Upper lobe of right lung (tissue), 1 donor: ENCODE results near the gene ADAMTS16. TPM values are rescaled to one million over a fixed set of nuclear protein-coding genes. Genes with fewer than 3 reads are reported as not detected.

ENCODE experiments used
- ATAC-seq: fragments of 200-7000 bp; cut with Tn5 transposase; one replicate; pipeline ENCODE4 v1.9.1; 2020; ENCODE audit warnings: mild to moderate bottlenecking, moderate library complexity
- DNase-seq: peaks from one replicate; pipeline ENCODE4 v3.0.0-alpha.2; 2020
- H3K27ac ChIP-seq: fragments of 200-600 bp; one replicate; pipeline ENCODE4 v1.8.0; 2022
- H3K27me3 ChIP-seq: fragments of 200-600 bp; one replicate; pipeline ENCODE4 v1.8.0; 2022; ENCODE audit warnings: mild to moderate bottlenecking
- H3K36me3 ChIP-seq: fragments of 200-600 bp; one replicate; pipeline ENCODE4 v1.8.0; 2022
- H3K4me1 ChIP-seq: fragments of 200-600 bp; one replicate; pipeline ENCODE4 v1.8.0; 2022
- H3K4me3 ChIP-seq: fragments of 200-600 bp; one replicate; pipeline ENCODE4 v1.8.0; 2022; ENCODE audit warnings: mild to moderate bottlenecking
- H3K9me3 ChIP-seq: fragments of 200-600 bp; one replicate; pipeline ENCODE4 v1.8.0; 2022
- intact Hi-C: fragments of 100-400 bp; cut with DNase I; formaldehyde crosslinking; loops from one replicate; pipeline ENCODE4 v1.11.0; 2022
- total RNA-seq: library from RNA; stranded (reverse); fragmentation: NEBNext Ultra II Directional; extraction: Animal tissue kit (Norgen Biotek cat#: 25700); gene quantifications from one replicate; pipeline ENCODE4 v1.2.1, GENCODE V29; 2021
- TF ChIP-seq, protein P1 (sequence below): fragments of 200-600 bp; IDR thresholded peaks from one replicate; pipeline ENCODE4 v1.8.0; 2022; ENCODE audit warnings: antibody characterized with exemption
- donor health status: DM: no; HTN: yes; CAD: no; lungs with severe emphysema.

The ADAMTS16 gene
- total RNA-seq, 1 donor from 2014 or later, result 0.26 TPM

GRCh38 chr5:5360363-5360940 is 220.3 kb downstream of the ADAMTS16 start:
- no peaks in the 10 kb centered on the region for H3K4me1 ChIP-seq
- no peak overlapping the region for H3K27ac ChIP-seq
- ATAC-seq, result no peak
- intact Hi-C loops, result no loop called here
- no peaks in the 10 kb centered on the region for H3K36me3 ChIP-seq
- no peaks in the 10 kb centered on the region for H3K9me3 ChIP-seq
- no peak overlapping the region for H3K4me3 ChIP-seq
- H3K27me3 ChIP-seq, result no peaks in the 10 kb centered on the region
- TF ChIP-seq, protein P1, sequence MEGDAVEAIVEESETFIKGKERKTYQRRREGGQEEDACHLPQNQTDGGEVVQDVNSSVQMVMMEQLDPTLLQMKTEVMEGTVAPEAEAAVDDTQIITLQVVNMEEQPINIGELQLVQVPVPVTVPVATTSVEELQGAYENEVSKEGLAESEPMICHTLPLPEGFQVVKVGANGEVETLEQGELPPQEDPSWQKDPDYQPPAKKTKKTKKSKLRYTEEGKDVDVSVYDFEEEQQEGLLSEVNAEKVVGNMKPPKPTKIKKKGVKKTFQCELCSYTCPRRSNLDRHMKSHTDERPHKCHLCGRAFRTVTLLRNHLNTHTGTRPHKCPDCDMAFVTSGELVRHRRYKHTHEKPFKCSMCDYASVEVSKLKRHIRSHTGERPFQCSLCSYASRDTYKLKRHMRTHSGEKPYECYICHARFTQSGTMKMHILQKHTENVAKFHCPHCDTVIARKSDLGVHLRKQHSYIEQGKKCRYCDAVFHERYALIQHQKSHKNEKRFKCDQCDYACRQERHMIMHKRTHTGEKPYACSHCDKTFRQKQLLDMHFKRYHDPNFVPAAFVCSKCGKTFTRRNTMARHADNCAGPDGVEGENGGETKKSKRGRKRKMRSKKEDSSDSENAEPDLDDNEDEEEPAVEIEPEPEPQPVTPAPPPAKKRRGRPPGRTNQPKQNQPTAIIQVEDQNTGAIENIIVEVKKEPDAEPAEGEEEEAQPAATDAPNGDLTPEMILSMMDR, result no peak
- DNase-seq, result no peak

GRCh38 chr5:5360941-5361520 is 220.9 kb downstream of the ADAMTS16 start:
- no peaks in the 10 kb centered on the region for H3K9me3 ChIP-seq
- no peak overlapping the region for H3K4me3 ChIP-seq
- intact Hi-C loops, result no loop called here
- H3K36me3 ChIP-seq, result no peaks in the 10 kb centered on the region
- H3K4me1 ChIP-seq, result no peaks in the 10 kb centered on the region
- no peak overlapping the region for H3K27ac ChIP-seq
- ATAC-seq (no peak), DNase-seq (no peak)
- TF ChIP-seq, protein P1, result no peak
- H3K27me3 ChIP-seq, result no peaks in the 10 kb centered on the region

- TF ChIP-seq, protein P1, result no peak
- Histone ChIP-seq H3K36me3 (no peaks in the 10 kb centered on the region), H3K9me3 (no peaks in the 10 kb centered on the region), H3K27me3 (no peaks in the 10 kb centered on the region), H3K4me3 (no peak overlapping the region), H3K4me1 (no peaks in the 10 kb centered on the region), H3K27ac (no peak overlapping the region)
- DNase-seq (no peak), ATAC-seq (no peak)
- intact Hi-C loops, result no loop called here
Observed at GRCh38 chr5:5363045-5363444, 222.9 kb downstream of the ADAMTS16 start.

DNA sequence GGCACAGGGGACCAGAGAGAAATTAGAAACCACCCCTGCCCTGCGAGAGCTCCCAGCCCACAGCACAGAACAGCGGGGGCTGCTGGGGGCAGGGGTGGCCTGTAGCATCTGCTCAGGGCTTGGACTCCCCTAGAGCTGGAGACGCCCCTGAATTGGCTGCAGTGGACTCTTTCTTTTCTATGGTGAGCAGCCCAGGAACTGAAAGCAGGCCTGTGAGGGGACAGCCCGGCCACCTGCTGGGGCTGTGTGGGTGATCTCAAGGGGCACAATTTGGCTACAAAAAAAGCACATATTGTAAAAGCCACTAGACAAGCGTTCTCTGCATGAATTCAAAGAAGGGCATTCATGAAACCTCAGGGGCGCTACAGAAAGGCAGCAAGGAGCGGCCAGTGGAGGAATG is 224.8 kb downstream of the ADAMTS16 start:
- Histone ChIP-seq H3K4me3 (no peak overlapping the region), H3K9me3 (no peaks in the 10 kb centered on the region), H3K27me3 (no peaks in the 10 kb centered on the region), H3K4me1 (no peaks in the 10 kb centered on the region), H3K36me3 (no peaks in the 10 kb centered on the region), H3K27ac (no peak overlapping the region)
- TF ChIP-seq, protein P1, result no peak
- no peak for ATAC-seq
- no peak for DNase-seq
- intact Hi-C loops, result no loop called here

DNA sequence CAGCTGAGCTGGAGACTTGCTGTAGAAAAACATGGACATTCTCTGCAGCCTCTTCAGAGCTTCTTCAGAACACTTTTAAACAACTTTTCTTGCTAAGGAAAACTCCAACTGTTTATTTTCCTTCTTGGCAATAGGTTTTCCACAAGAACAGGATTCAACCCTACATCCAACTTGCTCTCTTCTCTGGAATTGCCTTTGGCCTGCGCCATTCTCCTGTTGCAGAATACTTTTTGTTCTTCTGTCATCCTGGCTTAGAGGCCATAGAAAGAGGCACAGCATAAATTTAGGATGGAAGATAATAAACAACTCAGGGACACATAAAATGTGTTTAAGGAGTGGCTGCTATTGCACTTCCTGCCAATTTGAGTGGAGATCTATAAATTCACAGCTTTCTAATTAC is 227.6 kb downstream of the ADAMTS16 start:
- intact Hi-C loops, result no loop called here
- no peak overlapping the region for H3K27ac ChIP-seq
- TF ChIP-seq, protein P1, result no peak
- H3K4me1 ChIP-seq, result no peaks in the 10 kb centered on the region
- H3K36me3 ChIP-seq, result no peaks in the 10 kb centered on the region
- DNase-seq, result no peak
- no peak for ATAC-seq
- no peaks in the 10 kb centered on the region for H3K27me3 ChIP-seq
- H3K4me3 ChIP-seq, result no peak overlapping the region
- no peaks in the 10 kb centered on the region for H3K9me3 ChIP-seq
